Choroid plexus epithelial cell (primary cell): ENCODE data around the gene ACSM2B.
"Not testable (repeated sequence)": the region's sequence is repeated elsewhere in the genome, so short reads cannot be mapped to it uniquely, and the experiment has no call there.

Source experiments
- DNase-seq: peaks from one replicate; pipeline ENCODE4 v3.0.0-alpha.2; 2010; ENCODE audit warnings: low read depth
- H3K4me3 ChIP-seq: 2 replicates; pipeline ENCODE4 v1.5.1; 2011; ENCODE audit warnings: low read depth, mild to moderate bottlenecking, control low read depth, low read length, moderate library complexity
- TF ChIP-seq, protein P1 (sequence below): conservative IDR thresholded peaks from 2 replicates; pipeline ENCODE4 v1.5.1; 2011; ENCODE audit warnings: low read depth, mild to moderate bottlenecking, control low read depth, inconsistent platforms, low read length, moderate library complexity

Gene ACSM2B

DNA sequence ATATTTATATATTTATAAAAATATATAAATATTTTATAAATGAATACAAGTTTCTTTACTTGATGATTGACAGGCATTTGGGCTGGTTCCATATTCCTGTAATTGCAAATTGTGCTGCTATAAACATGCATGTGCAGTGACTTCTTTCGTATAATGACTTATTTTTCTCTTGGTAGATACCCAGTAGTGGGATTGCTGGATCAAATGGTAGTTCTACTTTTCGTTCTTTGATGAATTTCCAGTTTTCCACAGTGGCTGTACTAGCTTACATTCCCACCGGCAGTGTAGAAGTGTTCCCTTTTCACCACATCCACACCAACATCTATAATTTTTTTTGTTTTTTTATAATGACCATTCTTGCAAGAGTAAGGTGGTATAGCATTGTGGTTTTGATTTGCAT is 7.8 kb downstream of the ACSM2B start:
- no peak for DNase-seq
- TF ChIP-seq, protein P1, sequence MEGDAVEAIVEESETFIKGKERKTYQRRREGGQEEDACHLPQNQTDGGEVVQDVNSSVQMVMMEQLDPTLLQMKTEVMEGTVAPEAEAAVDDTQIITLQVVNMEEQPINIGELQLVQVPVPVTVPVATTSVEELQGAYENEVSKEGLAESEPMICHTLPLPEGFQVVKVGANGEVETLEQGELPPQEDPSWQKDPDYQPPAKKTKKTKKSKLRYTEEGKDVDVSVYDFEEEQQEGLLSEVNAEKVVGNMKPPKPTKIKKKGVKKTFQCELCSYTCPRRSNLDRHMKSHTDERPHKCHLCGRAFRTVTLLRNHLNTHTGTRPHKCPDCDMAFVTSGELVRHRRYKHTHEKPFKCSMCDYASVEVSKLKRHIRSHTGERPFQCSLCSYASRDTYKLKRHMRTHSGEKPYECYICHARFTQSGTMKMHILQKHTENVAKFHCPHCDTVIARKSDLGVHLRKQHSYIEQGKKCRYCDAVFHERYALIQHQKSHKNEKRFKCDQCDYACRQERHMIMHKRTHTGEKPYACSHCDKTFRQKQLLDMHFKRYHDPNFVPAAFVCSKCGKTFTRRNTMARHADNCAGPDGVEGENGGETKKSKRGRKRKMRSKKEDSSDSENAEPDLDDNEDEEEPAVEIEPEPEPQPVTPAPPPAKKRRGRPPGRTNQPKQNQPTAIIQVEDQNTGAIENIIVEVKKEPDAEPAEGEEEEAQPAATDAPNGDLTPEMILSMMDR = no peak
- no peak overlapping the region for H3K4me3 ChIP-seq

- no peak overlapping the region for H3K4me3 ChIP-seq
- DNase-seq = no peak
- TF ChIP-seq, protein P1 = no peak
These were observed 9.3 kb downstream of the ACSM2B start for GRCh38 chr16:20566864-20567263.

GRCh38 chr16:20565334-20565733 is 10.8 kb downstream of the ACSM2B start:
- not testable (repeated sequence) for H3K4me3 ChIP-seq, DNase-seq

GRCh38 chr16:20564218-20564617 is 11.9 kb downstream of the ACSM2B start:
- not testable (repeated sequence) for DNase-seq, H3K4me3 ChIP-seq

DNA sequence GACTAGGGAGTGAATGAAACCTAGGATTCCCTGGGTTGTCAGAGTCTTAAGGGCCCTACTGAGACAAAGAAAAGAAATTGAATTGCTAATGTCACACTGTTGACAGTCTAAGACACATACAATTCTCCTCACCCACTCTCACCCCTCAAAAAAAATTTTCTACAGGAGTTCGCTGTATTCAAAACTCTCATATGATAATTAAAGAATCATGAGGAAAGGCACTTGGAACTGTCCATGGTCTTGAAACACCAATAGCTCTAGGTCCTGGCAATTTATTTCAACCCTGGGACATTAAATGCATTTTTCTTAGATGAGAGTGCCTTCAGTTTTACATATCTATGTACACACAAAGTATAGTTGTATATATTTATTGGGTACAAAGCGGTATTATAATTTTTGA is 20.5 kb downstream of the ACSM2B start:
- H3K4me3 ChIP-seq, DNase-seq: not testable (repeated sequence)

GRCh38 chr16:20554689-20555088 is 21.5 kb downstream of the ACSM2B start:
- DNase-seq, H3K4me3 ChIP-seq: not testable (repeated sequence)

- H3K4me3 ChIP-seq, DNase-seq: not testable (repeated sequence)
These were observed 22.7 kb downstream of the ACSM2B start for GRCh38 chr16:20553493-20553892.

GRCh38 chr16:20546951-20547350 is 29.2 kb downstream of the ACSM2B start:
- H3K4me3 ChIP-seq = not testable (repeated sequence)

GRCh38 chr16:20546278-20546853 is 29.8 kb downstream of the ACSM2B start:
- not testable (repeated sequence) for H3K4me3 ChIP-seq, DNase-seq

More at GRCh38 chr16:20546951-20547350, 29.2 kb downstream of the ACSM2B start:
- not testable (repeated sequence) for DNase-seq

- H3K4me3 ChIP-seq, DNase-seq: not testable (repeated sequence)
These were observed 35.4 kb downstream of the ACSM2B start for GRCh38 chr16:20540603-20541316.

DNA sequence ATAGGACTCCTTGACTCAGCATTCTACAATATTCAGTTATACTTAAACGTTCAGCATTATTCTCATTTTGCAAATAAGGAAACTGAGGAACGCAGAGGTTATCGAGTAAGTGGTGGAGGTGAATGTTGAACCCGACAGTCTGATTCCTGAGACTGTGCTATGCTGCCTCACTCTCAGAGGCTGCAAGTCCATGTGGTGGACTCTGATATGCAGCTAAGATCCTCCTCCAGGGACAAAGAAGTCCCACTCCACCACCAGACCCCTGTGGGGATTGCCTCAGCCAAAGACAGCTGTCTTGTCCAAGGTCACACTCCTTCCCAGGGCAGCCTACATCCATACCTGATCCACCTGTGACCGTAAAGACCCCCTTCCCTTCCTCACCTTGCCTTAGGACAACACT is 37.5 kb downstream of the ACSM2B start:
- TF ChIP-seq, protein P1 = no peak
- H3K4me3 ChIP-seq = no peak overlapping the region
- no peak for DNase-seq
